ENCODE measurements around the gene S1PR3.

S1PR3 gene

GRCh38 chr9:89038382-89039103, 47.3 kb downstream of the S1PR3 start:
- peak; percentile 87 for DNase-seq (ENCODE audit: low spot score)

- no peak for DNase-seq (ENCODE audit: low spot score)
Observed at GRCh38 chr9:89039104-89039465, 47.8 kb downstream of the S1PR3 start.

- no peak for DNase-seq (ENCODE audit: low spot score)
Observed at GRCh38 chr9:89039664-89040063, 48.4 kb downstream of the S1PR3 start.

GRCh38 chr9:89042984-89043383, 51.7 kb downstream of the S1PR3 start:
- no peak for DNase-seq (ENCODE audit: low spot score)

GRCh38 chr9:89044104-89044503, 52.8 kb downstream of the S1PR3 start:
- DNase-seq (ENCODE audit: low spot score) = no peak

GRCh38 chr9:89044881-89045280, 53.6 kb downstream of the S1PR3 start:
- DNase-seq (ENCODE audit: low spot score) = no peak

GRCh38 chr9:89046832-89047231, 55.6 kb downstream of the S1PR3 start:
- DNase-seq (ENCODE audit: low spot score) = no peak

GRCh38 chr9:89047667-89048066, 56.4 kb downstream of the S1PR3 start:
- DNase-seq (ENCODE audit: low spot score) = no peak

- DNase-seq (ENCODE audit: low spot score) = no peak
Observed at GRCh38 chr9:89048616-89049015, 57.3 kb downstream of the S1PR3 start.

- no peak for DNase-seq (ENCODE audit: low spot score)
Observed at GRCh38 chr9:89049646-89050045, 58.4 kb downstream of the S1PR3 start.

GRCh38 chr9:89051421-89052025, 60.3 kb downstream of the S1PR3 start:
- DNase-seq (ENCODE audit: low spot score) = peak; percentile 13

GRCh38 chr9:89052470-89053097, 61.3 kb downstream of the S1PR3 start:
- DNase-seq (ENCODE audit: low spot score) = no peak

- DNase-seq (ENCODE audit: low spot score) = no peak
Observed at GRCh38 chr9:89053301-89053700, 62.0 kb downstream of the S1PR3 start.
